Muscle layer of duodenum (tissue), 2 donors: ENCODE data around the gene MGAT4C.
A peak's percentile ranks its signal among the peaks of the same experiment; 100 is the strongest.
"Not testable (repeated sequence)": the region's sequence is repeated elsewhere in the genome, so short reads cannot be mapped to it uniquely, and the experiment has no call there.

Experiments
- H3K27ac ChIP-seq: one replicate; pipeline ENCODE4 v1.7.0; 2013; ENCODE audit warnings: mild to moderate bottlenecking, low read length
- H3K27me3 ChIP-seq: one replicate; pipeline ENCODE4 v1.7.0; 2013; ENCODE audit warnings: low read depth, mild to moderate bottlenecking, control low read depth, low read length
- H3K36me3 ChIP-seq, 2 donors: one replicate each; pipeline ENCODE4 v1.7.0; 2013; ENCODE audit warnings: low read length in 2 of 2, control low read depth in 1 of 2, mild to moderate bottlenecking in 1 of 2; ENCODE audit not compliant: insufficient read depth in 2 of 2, control insufficient read depth in 1 of 2
- H3K4me1 ChIP-seq, 2 donors: one replicate each; pipeline ENCODE4 v1.7.0; 2013; ENCODE audit warnings: low read length in 2 of 2, mild to moderate bottlenecking in 2 of 2, control low read depth in 1 of 2, moderate library complexity in 1 of 2; ENCODE audit not compliant: insufficient read depth in 2 of 2, control insufficient read depth in 1 of 2
- H3K4me3 ChIP-seq, 2 donors: one replicate each; pipeline ENCODE4 v1.7.0; 2013; ENCODE audit warnings: low read length in 2 of 2, low read depth in 1 of 2, mild to moderate bottlenecking in 1 of 2
- H3K9me3 ChIP-seq, 2 donors: one replicate each; pipeline ENCODE4 v1.7.0; 2013; ENCODE audit warnings: low read length in 2 of 2, control low read depth in 1 of 2, mild to moderate bottlenecking in 1 of 2; ENCODE audit not compliant: control insufficient read depth in 1 of 2
- donor health status: healthy.

MGAT4C gene

GRCh38 chr12:86256163-86256562, at the start of gene MGAT4C:
Gene MGAT4C, minus strand, starts transcription at chr12:86256391.
- Histone ChIP-seq H3K36me3 (no peaks in the 10 kb centered on the region), H3K4me3 (no peak within 1 kb of the TSS), H3K9me3 (no peaks in the 10 kb centered on the region), H3K4me1 (no peaks in the 10 kb centered on the region), H3K27me3 (no peaks in the 10 kb centered on the region), H3K27ac (no peak within 1 kb of the TSS)

DNA sequence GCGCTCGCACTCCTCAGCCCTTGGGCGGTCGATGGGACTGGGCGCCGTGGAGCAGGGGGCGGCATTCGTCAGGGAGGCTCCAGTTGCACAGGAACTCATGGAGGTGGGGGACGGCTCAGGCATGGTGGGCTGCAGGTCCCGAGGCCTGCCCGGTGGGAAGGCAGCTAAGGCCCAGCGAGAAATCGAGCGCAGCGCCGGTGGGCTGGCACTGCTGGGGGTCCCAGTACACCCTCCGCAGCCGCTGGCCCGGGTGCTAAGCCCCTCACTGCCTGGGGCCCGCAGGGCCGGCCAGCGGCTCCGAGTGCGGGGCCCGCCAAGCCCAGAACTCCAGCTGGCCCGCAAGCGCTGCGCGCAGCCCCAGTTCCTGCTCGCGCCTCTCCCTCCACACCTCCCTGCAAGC, 40.2 kb upstream of the MGAT4C start:
- not testable (repeated sequence) for H3K4me1 ChIP-seq, H3K36me3 ChIP-seq, H3K27ac ChIP-seq, H3K4me3 ChIP-seq, H3K27me3 ChIP-seq, H3K9me3 ChIP-seq

GRCh38 chr12:86293682-86294240, 37.6 kb upstream of the MGAT4C start:
- peaks cover 0 to 4% of the 10 kb centered on the region in 2 donors for H3K9me3 ChIP-seq
- H3K36me3 ChIP-seq, result no peaks in the 10 kb centered on the region
- no peaks in the 10 kb centered on the region for H3K27me3 ChIP-seq
- H3K27ac ChIP-seq, result no peak overlapping the region
- H3K4me3 ChIP-seq, result no peak overlapping the region
- no peaks in the 10 kb centered on the region for H3K4me1 ChIP-seq

- Histone ChIP-seq H3K27me3 (no peaks in the 10 kb centered on the region), H3K4me1 (no peaks in the 10 kb centered on the region), H3K27ac (no peak overlapping the region), H3K9me3 (peaks cover 0 to 4% of the 10 kb centered on the region in 2 donors), H3K36me3 (no peaks in the 10 kb centered on the region), H3K4me3 (no peak overlapping the region)
These were observed 36.3 kb upstream of the MGAT4C start for GRCh38 chr12:86292480-86292879.

DNA sequence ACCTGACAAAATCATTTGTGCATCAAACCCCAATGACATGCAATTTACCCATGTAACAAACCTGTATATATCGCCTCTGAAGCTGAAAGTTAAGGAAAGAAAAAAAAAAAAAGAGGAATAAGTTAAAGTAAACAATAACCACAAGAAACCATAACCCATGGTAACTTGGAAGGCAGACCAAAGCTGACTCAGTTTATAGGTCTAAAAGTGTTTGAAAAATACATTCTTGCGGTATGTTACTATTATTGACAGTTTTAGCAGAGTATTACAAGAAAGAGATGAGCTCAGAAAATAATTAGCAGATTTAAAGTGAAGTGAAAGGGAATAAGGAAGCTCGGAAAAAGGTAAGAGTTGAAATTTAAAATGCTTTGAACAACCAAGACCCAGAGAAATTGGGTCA, 34.4 kb upstream of the MGAT4C start:
- no peaks in the 10 kb centered on the region for H3K36me3 ChIP-seq
- no peaks in the 10 kb centered on the region for H3K4me1 ChIP-seq
- H3K27ac ChIP-seq, result no peak overlapping the region
- no peak overlapping the region for H3K4me3 ChIP-seq
- H3K9me3 ChIP-seq, result peaks cover 0 to 4% of the 10 kb centered on the region in 2 donors
- no peaks in the 10 kb centered on the region for H3K27me3 ChIP-seq

DNA sequence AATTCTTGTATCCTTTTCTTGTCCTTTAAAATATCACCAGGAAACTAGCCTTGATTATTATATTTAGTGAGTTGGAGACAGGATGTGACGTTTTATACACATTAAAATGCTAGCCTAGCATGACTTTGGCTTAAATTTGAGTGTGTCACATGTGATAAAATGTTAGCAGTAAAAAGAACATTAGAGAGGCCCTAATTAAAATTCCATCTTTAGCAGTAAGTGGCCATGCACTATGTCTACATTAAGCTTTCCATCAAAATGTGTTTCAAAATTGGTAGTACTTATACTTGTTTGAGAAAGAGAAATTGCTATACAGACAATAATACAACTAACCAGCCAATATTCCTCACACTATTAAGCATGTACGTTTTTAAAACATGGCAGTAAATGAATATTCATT, 29.9 kb upstream of the MGAT4C start:
- Histone ChIP-seq H3K27ac (no peak overlapping the region), H3K4me1 (no peaks in the 10 kb centered on the region), H3K9me3 (peaks cover 0 to 4% of the 10 kb centered on the region in 2 donors), H3K27me3 (no peaks in the 10 kb centered on the region), H3K4me3 (no peak overlapping the region), H3K36me3 (no peaks in the 10 kb centered on the region)

DNA sequence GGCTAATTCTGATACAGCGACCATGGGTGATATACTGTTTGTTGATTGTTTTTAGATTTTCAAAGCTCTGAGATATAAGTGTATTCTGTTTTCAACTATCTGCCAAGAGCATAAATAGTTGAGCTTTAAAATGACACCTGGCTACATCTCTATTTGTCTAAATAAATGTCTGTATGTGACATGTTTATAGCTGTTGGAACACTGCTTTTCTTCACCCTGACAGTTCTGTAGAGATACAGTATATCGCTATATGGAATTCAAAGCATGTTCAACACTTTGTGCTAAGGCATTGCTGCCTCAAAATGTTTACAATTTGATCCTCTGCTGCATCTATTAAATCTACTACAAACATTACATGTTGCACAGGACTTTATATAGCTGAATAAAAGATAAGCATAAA, 27.4 kb upstream of the MGAT4C start:
- Histone ChIP-seq H3K4me3 (no peak overlapping the region), H3K27me3 (no peaks in the 10 kb centered on the region), H3K9me3 (no peaks in the 10 kb centered on the region), H3K4me1 (no peaks in the 10 kb centered on the region), H3K36me3 (no peaks in the 10 kb centered on the region), H3K27ac (no peak overlapping the region)

- no peaks in the 10 kb centered on the region for H3K36me3 ChIP-seq
These were observed 19.2 kb upstream of the MGAT4C start for GRCh38 chr12:86275356-86275755.

GRCh38 chr12:86265329-86265695, 9.1 kb upstream of the MGAT4C start:
- Histone ChIP-seq H3K36me3 (no peaks in the 10 kb centered on the region), H3K4me3 (peak overlapping the region in 1 of 2 donors; percentile 17), H3K27me3 (no peaks in the 10 kb centered on the region), H3K4me1 (no peaks in the 10 kb centered on the region), H3K27ac (no peak overlapping the region), H3K9me3 (no peaks in the 10 kb centered on the region)

More at GRCh38 chr12:86275356-86275755, 19.2 kb upstream of the MGAT4C start:
- Histone ChIP-seq H3K9me3 (no peaks in the 10 kb centered on the region), H3K27me3 (no peaks in the 10 kb centered on the region), H3K27ac (no peak overlapping the region), H3K4me1 (no peaks in the 10 kb centered on the region), H3K4me3 (no peak overlapping the region)

DNA sequence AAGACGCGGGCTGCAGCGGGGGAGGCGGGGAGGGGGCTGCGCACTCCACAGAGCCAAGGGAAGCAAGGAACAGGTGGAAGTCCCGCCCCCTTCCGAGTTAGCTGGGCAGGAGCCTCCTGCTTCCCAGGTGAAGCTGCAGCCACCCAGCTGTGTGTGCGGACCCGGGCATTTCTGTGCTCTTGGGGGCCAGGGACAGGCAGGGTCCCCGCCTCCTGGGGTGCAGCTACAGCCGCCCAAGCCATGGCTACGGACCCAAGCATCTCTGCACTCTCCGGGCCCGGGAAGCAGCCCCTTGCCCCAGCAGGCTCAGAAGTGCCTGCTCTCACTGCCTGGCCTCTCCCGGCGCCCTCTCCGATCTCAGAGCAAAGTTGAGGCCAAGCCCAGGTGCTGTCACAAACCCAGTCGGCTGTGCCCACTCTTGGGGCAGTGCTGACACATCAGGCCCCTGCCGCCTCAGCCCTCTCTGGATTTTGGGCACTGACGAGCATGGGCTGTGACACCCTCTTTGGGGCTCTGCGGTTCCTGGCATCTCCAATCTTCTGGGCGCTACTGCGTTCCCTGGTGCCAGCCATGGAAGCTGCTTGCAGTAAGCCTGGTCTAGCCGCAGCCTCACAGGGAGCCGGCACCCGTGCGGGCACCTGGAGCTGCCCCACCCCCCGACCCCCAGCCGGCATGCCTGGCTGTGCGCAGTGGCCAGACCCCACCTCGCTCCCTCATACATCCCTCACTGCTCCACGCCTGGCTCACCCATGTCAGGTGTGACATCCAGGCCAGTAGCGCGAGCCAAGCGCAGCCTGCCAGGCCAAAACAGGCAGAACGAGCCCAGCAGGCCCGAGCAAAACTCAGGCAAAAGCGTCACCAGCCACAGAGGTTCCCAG, 8.5 kb upstream of the MGAT4C start:
- Histone ChIP-seq H3K4me1 (no peaks in the 10 kb centered on the region), H3K36me3 (no peaks in the 10 kb centered on the region), H3K4me3 (peak overlapping the region; percentile 17 to 26), H3K9me3 (no peaks in the 10 kb centered on the region), H3K27me3 (no peaks in the 10 kb centered on the region), H3K27ac (no peak overlapping the region)

DNA sequence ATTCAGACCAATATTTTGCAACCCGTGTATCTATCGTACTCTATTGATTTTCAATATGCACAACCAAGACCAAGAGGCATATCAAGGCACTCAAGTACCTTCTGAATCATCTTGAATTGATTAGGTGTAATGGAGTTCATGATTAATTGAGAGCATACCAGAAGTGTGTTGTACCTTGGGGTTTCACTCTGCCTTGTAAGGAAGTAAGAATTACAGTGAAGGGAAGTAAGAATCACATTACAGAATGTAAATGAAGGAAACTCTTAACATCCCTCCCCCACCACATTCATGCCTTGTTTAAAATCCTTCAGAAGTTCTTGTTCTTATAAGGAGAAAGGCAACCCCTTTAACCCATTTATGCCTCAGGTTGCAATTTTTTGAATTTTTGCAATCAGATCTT, 5.4 kb upstream of the MGAT4C start:
- no peaks in the 10 kb centered on the region for H3K9me3 ChIP-seq
- no peaks in the 10 kb centered on the region for H3K27me3 ChIP-seq
- no peak overlapping the region for H3K4me3 ChIP-seq
- H3K27ac ChIP-seq, result no peak overlapping the region
- H3K36me3 ChIP-seq, result no peaks in the 10 kb centered on the region
- no peaks in the 10 kb centered on the region for H3K4me1 ChIP-seq

DNA sequence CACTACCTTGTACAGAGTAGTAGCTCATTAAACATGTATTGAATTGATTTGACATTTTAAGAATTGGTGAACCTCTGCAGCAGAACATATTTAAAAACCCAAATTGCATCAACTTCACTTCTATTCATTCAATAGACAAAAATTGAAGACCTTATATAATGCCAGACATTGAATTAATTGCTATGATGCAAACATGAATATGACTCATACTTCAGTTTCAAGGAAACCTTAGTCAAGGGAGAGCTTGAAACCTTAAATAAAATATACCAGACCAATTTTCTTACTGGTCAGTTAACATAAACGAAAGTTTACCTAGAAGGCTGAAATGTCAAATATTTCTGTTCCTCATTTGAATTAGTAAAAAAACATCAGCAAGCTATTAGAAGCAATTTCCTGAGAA, 5.0 kb upstream of the MGAT4C start:
- H3K36me3 ChIP-seq, result no peaks in the 10 kb centered on the region
- no peak overlapping the region for H3K27ac ChIP-seq
- H3K9me3 ChIP-seq, result no peaks in the 10 kb centered on the region
- H3K27me3 ChIP-seq, result no peaks in the 10 kb centered on the region
- H3K4me1 ChIP-seq, result no peaks in the 10 kb centered on the region
- no peak overlapping the region for H3K4me3 ChIP-seq
